Neural progenitor cell (in vitro differentiated cells): ENCODE data around the gene CCDC60.

ENCODE experiments used
- CTCF ChIP-seq: fragments of 200-600 bp; sonication (generic); IDR thresholded peaks from 2 replicates; pipeline ENCODE4 v1.5.1; 2017; ENCODE audit warnings: antibody characterized with exemption, mild to moderate bottlenecking
- EZH2phosphoT487 ChIP-seq: fragments of 200-600 bp; sonication (generic); IDR thresholded peaks from 2 replicates; pipeline ENCODE4 v1.6.1; 2017; ENCODE audit warnings: antibody characterized with exemption

DNA sequence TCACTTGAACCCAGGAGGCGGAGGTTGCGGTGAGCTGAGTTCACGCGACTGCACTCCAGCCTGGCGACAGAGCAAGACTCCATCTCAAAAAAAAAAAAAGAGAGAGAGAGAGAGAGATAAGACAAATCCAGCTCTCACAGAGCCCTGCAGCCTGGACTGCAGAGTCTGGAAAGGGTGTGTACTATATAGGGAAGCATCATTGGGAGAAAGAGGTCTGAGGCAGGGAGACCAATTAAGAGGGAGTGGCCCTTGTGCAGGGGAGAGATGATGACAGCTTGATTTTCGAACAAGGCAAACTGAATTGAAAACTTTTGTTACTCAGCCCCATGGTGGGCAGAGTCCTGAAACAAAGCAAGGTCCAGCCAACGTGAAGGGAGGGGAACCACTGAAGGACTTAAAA is 116.2 kb downstream of the CCDC60 start:
- TF ChIP-seq EZH2phosphoT487, result no peak
- TF ChIP-seq CTCF, result no peak
